Neural progenitor cell (in vitro differentiated cells): ENCODE measurements around the gene PLCG2.

Experiments used
- CTCF ChIP-seq: fragments of 200-600 bp; sonication (generic); IDR thresholded peaks from 2 replicates; pipeline ENCODE4 v1.5.1; 2017; ENCODE audit warnings: antibody characterized with exemption, mild to moderate bottlenecking
- EZH2phosphoT487 ChIP-seq: fragments of 200-600 bp; sonication (generic); IDR thresholded peaks from 2 replicates; pipeline ENCODE4 v1.6.1; 2017; ENCODE audit warnings: antibody characterized with exemption

- TF ChIP-seq CTCF (no peak), EZH2phosphoT487 (no peak)
Measured at GRCh38 chr16:82010649-82011048, 231.6 kb downstream of the PLCG2 start.
